HG03439 (cell line): Measurements from ENCODE around the gene DERL2.
A peak's percentile ranks its signal among the peaks of the same experiment; 100 is the strongest.

Source experiments
- ATAC-seq: cut with Tn5 transposase; IDR thresholded peaks from one replicate; pipeline ENCODE4 v1.9.1; 2021; ENCODE audit warnings: mild to moderate bottlenecking, moderate library complexity; ENCODE audit not compliant: unreplicated experiment

DERL2 gene

GRCh38 chr17:5485270-5486205, at the start of gene DERL2:
TSS of gene DERL2 (minus strand) at chr17:5486178. CDS start at chr17:5486161, 17 bp downstream.
- ATAC-seq: peak; percentile 20

- ATAC-seq: no peak
Measured at GRCh38 chr17:5535436-5535835, 49.5 kb upstream of the DERL2 start.

GRCh38 chr17:5533486-5534315, 47.7 kb upstream of the DERL2 start:
- ATAC-seq: no peak

GRCh38 chr17:5532581-5532980, 46.6 kb upstream of the DERL2 start:
- no peak for ATAC-seq

- ATAC-seq: no peak
Measured at GRCh38 chr17:5531085-5531418, 45.1 kb upstream of the DERL2 start.

GRCh38 chr17:5530265-5531084, 44.5 kb upstream of the DERL2 start:
- ATAC-seq: no peak

GRCh38 chr17:5527601-5528250, 41.7 kb upstream of the DERL2 start:
- ATAC-seq: no peak

- no peak for ATAC-seq
Measured at GRCh38 chr17:5526821-5527598, 41.0 kb upstream of the DERL2 start.

GRCh38 chr17:5523249-5523648, 37.3 kb upstream of the DERL2 start:
- no peak for ATAC-seq

- no peak for ATAC-seq
Measured at GRCh38 chr17:5522476-5522875, 36.5 kb upstream of the DERL2 start.

- ATAC-seq: no peak
Measured at GRCh38 chr17:5516060-5516792, 30.2 kb upstream of the DERL2 start.

GRCh38 chr17:5514976-5515375, 29.0 kb upstream of the DERL2 start:
- ATAC-seq: no peak

GRCh38 chr17:5513628-5514027, 27.6 kb upstream of the DERL2 start:
- ATAC-seq: no peak

GRCh38 chr17:5511401-5512225, 25.6 kb upstream of the DERL2 start:
- no peak for ATAC-seq

- ATAC-seq: no peak
Measured at GRCh38 chr17:5510771-5511170, 24.8 kb upstream of the DERL2 start.

GRCh38 chr17:5509482-5509881, 23.5 kb upstream of the DERL2 start:
- ATAC-seq: no peak

GRCh38 chr17:5508810-5509209, 22.8 kb upstream of the DERL2 start:
- no peak for ATAC-seq

- no peak for ATAC-seq
Measured at GRCh38 chr17:5506307-5506706, 20.3 kb upstream of the DERL2 start.
